HG02943 (cell line): ENCODE measurements around the gene LTBP3.
A peak's percentile ranks its signal among the peaks of the same experiment; 100 is the strongest.

Experiments used
- ATAC-seq: cut with Tn5 transposase; IDR thresholded peaks from one replicate; pipeline ENCODE4 v1.9.1; 2021; ENCODE audit warnings: mild to moderate bottlenecking, low read depth, moderate library complexity; ENCODE audit not compliant: unreplicated experiment

The LTBP3 gene

DNA sequence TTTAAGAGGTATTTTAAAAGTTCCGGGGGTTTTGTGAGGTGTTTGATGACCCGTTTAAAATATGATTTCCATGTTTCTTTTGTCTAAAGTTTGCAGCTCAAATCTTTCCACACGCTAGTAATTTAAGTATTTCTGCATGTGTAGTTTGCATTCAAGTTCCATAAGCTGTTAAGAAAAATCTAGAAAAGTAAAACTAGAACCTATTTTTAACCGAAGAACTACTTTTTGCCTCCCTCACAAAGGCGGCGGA is 59.5 kb downstream of the LTBP3 start:
- ATAC-seq = no peak

DNA sequence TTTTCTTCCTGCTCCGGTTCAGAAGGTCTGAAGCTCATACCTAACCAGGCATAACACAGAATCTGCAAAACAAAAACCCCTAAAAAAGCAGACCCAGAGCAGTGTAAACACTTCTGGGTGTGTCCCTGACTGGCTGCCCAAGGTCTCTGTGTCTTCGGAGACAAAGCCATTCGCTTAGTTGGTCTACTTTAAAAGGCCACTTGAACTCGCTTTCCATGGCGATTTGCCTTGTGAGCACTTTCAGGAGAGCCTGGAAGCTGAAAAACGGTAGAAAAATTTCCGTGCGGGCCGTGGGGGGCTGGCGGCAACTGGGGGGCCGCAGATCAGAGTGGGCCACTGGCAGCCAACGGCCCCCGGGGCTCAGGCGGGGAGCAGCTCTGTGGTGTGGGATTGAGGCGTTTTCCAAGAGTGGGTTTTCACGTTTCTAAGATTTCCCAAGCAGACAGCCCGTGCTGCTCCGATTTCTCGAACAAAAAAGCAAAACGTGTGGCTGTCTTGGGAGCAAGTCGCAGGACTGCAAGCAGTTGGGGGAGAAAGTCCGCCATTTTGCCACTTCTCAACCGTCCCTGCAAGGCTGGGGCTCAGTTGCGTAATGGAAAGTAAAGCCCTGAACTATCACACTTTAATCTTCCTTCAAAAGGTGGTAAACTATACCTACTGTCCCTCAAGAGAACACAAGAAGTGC is 60.0 kb downstream of the LTBP3 start:
- no peak for ATAC-seq

GRCh38 chr11:65497141-65498041 is 60.8 kb downstream of the LTBP3 start:
- ATAC-seq = peak; percentile 66

GRCh38 chr11:65496304-65497140 is 61.6 kb downstream of the LTBP3 start:
- no peak for ATAC-seq

DNA sequence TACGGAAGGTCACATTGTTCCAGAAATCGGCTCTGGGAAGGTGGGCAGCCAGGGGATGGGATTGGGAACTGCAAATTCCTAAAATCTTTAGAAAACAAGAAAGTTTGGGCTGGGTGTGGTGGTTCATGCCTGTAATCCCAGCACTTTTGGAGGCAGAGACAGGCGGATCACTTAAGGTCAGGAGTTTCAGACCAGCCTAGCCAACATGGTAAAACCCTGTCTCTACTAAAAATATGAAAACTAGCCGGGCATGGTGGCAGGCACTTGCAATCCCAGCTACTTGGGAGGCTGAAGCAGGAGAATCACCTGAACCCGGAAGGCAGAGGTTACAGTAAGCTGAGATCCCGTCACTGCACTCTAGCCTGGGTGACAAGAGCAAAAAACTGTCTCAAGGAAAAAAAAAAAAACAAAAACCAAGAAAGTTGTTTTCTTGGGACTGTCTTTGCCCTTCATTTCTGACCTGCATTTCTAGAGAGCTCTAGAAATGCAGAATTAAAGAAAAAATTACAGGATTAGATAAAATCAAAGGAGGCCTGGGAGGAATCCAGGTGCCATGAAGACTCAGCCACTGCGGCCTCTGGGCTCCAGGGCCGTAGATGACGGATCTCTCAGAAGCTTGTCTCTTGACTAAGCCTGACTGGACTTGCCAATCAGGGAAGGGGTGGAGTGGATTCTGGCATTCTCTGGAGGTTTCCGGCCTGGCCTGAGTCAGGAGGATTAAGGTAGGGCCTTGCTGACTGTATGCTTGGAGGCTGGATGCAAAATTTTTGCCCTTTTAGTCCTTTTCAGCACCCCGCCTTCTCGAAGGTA is 64.6 kb downstream of the LTBP3 start:
- no peak for ATAC-seq

DNA sequence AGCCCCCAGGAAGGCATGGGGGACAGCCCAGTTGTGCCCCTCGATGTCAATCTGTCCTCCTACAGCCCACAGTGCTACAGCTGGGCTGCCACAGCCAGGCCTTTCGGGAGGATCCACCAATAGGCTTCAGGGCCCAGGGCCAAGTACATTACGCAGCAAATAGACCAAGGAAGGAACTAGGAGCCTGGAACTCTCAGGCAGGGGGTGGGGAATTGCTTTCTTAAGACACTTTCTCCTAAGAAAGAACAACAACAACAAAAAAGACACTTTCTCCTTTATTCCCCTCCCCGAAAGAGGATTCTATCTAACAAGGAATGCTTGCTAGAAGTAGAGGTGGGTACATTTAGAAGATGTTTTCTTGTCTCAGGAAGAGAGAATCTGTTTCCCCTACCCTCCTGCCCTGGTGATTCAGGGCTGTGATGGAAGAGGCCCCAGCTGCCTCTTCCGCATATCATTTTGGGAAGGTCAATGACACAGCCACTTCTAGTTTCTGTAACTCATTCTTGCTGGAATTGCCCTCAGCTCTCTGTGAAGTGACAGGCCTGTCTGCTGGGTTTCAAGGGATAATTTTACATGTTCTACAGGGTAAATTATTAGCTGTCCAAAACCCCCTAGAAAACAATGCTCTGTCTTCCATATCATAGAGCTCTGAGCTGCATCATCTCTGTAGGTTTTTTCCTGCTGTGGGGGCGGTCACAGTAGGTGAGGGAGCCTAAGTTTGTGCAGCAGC is 65.4 kb downstream of the LTBP3 start:
- no peak for ATAC-seq

DNA sequence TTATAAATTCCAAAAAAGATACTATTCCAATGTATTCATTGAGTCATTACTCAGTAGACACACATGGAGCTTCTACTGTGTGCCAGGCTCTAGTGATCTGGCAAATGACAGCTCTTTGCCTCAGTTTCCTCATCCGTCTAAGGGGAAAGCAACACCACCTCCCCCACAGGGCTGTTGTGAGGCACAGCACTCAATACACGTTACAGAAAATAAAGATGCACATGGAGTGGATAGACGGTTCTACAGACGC is 65.8 kb downstream of the LTBP3 start:
- ATAC-seq = no peak

GRCh38 chr11:65491614-65492386 is 66.4 kb downstream of the LTBP3 start:
- ATAC-seq = no peak

GRCh38 chr11:65491163-65491465 is 67.0 kb downstream of the LTBP3 start:
- ATAC-seq = no peak

DNA sequence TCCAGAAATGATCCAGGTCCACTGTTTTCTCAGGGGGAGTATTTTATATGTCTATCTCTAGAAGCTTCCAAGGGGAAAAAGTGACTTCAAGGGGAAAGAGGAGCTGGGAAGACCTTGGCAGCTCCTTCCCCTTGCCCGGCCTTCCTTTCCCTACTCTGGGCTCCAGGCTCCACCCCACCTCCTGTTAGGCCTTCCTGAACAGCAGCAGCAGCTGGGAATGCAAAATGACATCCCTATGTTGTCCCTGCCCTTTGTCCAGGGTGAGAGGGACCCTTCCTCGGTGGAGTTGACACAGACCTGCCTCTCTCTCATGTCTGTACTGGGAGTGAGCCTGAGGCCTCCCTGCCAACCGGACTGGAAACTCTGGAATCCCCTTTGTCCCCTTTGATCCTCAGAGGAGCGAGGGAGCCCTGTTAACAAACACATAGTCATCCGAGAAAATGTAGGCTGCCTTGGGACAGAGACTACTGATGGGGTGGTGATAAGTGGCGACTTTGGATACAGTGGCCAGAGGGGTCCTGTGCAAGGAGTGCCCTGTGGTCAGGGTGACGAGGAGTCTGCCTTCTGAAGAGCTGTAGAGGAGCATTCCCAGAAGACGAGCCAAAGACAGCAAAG is 68.3 kb downstream of the LTBP3 start:
- no peak for ATAC-seq

- ATAC-seq = no peak
Measured at GRCh38 chr11:65489035-65489705, 69.0 kb downstream of the LTBP3 start.
